ENCODE results near the gene PALLD.

PALLD gene

GRCh38 chr4:168852387-168852786 is 355.5 kb downstream of the PALLD start:
- Mint-ChIP-seq H3K27ac (no peak overlapping the region), H3K27me3 (ENCODE audit: low read depth) (no peaks in the 10 kb centered on the region), H3K4me1 (ENCODE audit: low read depth) (peaks cover 33% of the 10 kb centered on the region), H3K36me3 (ENCODE audit: low read depth) (peaks cover 8% of the 10 kb centered on the region), H3K9me3 (no peaks in the 10 kb centered on the region), H3K4me3 (no peak overlapping the region)

DNA sequence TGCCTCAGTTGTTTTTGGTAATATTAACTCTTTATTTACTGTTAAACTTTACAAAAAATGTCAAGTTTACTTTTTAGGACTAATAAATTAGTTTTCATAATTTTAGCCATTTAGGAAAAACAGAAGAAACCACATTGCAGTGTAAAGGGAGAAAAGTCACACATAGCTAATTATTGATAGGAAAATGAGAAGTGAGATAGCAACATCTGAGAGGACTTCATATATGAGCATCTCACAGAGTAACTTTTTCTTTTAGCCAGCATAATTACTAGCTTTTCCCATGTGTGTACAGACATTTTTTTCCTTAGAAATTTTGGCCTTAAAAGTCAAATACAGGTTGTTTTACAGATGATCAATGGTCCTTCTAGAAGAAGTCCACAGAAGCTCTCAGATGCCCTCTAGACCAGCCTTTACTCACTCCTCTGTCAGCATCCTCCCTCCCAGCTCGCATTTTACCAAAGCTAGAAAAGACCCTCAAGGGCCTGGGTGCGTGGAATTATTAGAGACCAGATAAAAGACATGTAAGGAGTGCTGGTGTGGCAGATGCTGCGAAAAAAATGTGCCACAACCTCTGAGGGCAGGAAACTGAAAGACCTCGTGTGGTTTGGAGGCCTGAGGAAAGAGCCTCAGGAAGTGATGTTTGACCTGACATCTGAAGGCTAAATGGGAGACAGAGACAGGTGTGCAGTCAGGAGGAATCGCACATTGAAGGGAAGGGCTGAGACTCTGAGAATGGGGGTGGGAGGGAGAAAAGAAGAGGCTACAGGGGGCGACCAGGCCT is 356.3 kb downstream of the PALLD start:
- Mint-ChIP-seq H3K4me3 (peak overlapping the region; percentile 32), H3K9me3 (no peaks in the 10 kb centered on the region), H3K36me3 (ENCODE audit: low read depth) (peaks cover 8% of the 10 kb centered on the region), H3K4me1 (ENCODE audit: low read depth) (peaks cover 32% of the 10 kb centered on the region), H3K27me3 (ENCODE audit: low read depth) (no peaks in the 10 kb centered on the region), H3K27ac (peak overlapping the region; percentile 77)

GRCh38 chr4:168853770-168854169 is 356.9 kb downstream of the PALLD start:
- H3K27ac Mint-ChIP-seq, result peak overlapping the region; percentile 77
- peak overlapping the region; percentile 32 for H3K4me3 Mint-ChIP-seq
- peaks cover 29% of the 10 kb centered on the region for H3K4me1 Mint-ChIP-seq (ENCODE audit: low read depth)
- H3K36me3 Mint-ChIP-seq (ENCODE audit: low read depth), result peaks cover 8% of the 10 kb centered on the region
- H3K9me3 Mint-ChIP-seq, result no peaks in the 10 kb centered on the region
- no peaks in the 10 kb centered on the region for H3K27me3 Mint-ChIP-seq (ENCODE audit: low read depth)

GRCh38 chr4:168854350-168854921 is 357.6 kb downstream of the PALLD start:
- Mint-ChIP-seq H3K4me3 (no peak overlapping the region), H3K27ac (no peak overlapping the region), H3K27me3 (ENCODE audit: low read depth) (no peaks in the 10 kb centered on the region), H3K36me3 (ENCODE audit: low read depth) (peaks cover 8% of the 10 kb centered on the region), H3K9me3 (no peaks in the 10 kb centered on the region), H3K4me1 (ENCODE audit: low read depth) (peaks cover 23% of the 10 kb centered on the region)

DNA sequence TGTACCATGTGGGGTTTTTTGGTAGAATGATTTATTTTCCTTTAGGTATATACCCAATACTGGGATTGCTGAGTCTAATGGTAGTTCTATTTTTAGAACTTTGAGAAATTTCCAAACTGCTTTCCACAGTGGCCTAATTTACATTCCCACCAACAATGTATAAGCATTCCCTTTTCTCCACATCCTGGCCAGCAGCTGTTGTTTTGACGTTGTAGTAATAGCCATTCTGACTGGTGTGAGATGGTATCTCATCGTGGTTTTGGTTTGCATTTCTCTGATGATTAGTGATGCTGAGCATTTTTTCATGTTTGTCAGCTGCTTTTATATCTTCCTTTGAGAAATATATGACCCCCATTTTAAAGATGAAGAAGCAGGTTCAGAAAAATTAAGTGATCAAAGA is 359.5 kb downstream of the PALLD start:
- Mint-ChIP-seq H3K27me3 (ENCODE audit: low read depth) (no peaks in the 10 kb centered on the region), H3K36me3 (ENCODE audit: low read depth) (peaks cover 10% of the 10 kb centered on the region), H3K4me3 (no peak overlapping the region), H3K9me3 (no peaks in the 10 kb centered on the region), H3K27ac (no peak overlapping the region), H3K4me1 (ENCODE audit: low read depth) (peaks cover 24% of the 10 kb centered on the region)

DNA sequence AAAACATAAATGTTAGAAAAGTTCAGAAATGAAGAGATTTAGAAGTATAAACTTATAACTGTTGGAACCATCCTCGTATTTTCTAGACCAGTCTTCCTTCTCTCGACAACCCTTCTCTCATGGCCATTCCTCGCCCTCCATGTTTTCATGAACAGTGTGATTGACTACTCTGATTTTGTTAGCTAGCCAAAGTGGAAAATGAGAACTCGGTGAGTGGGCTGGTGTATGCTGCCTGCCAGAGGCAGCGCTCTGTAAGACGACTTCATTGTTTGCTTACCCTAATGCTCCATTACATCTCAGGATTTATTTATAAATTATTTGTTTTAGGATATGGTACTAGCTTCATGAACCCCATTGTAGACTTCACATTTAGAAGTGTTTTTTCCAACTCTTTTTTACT is 360.2 kb downstream of the PALLD start:
- Mint-ChIP-seq H3K27ac (no peak overlapping the region), H3K9me3 (no peaks in the 10 kb centered on the region), H3K4me3 (no peak overlapping the region), H3K27me3 (ENCODE audit: low read depth) (no peaks in the 10 kb centered on the region), H3K36me3 (ENCODE audit: low read depth) (peaks cover 10% of the 10 kb centered on the region), H3K4me1 (ENCODE audit: low read depth) (peaks cover 24% of the 10 kb centered on the region)

DNA sequence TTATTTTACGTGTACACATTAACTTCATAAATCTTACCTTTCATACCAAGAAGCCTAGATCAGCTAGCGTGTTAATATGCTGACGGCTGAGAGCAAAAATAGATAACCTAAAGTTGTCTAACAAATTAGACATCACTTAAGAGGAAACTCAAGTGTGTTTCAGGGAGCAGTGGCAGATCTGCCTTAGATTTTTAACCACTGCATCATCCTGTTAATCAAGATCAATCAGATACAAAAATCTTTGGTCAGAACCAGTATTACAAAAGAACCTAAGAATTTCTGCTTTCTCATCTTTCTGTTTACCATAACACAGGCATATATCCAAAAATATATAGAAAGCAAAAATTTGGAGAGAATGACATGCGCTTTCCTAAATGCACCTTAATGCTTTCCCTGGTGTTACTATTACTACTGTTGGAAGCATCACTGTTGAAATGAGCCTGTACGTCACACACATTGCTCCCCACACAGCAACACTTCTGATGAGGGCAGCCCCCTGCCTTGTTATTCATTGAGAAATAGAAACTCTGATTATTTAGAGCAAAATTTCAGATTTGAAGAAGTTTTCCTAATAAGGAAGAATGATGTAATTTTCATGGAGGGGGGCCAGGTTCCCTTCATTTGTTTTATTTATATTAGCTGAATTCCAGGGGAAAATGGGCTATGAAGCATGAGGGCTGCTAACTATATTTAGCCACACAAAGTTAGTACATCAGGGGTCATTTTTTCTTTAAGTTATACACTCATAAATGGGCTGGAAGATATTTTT is 360.9 kb downstream of the PALLD start:
- no peaks in the 10 kb centered on the region for H3K9me3 Mint-ChIP-seq
- no peaks in the 10 kb centered on the region for H3K27me3 Mint-ChIP-seq (ENCODE audit: low read depth)

GRCh38 chr4:168859100-168859499 is 362.2 kb downstream of the PALLD start:
- peaks cover 15% of the 10 kb centered on the region for H3K4me1 Mint-ChIP-seq (ENCODE audit: low read depth)

More for the DNA sequence above, 360.9 kb downstream of the PALLD start:
- H3K4me1 Mint-ChIP-seq (ENCODE audit: low read depth), result peaks cover 23% of the 10 kb centered on the region
- H3K27ac Mint-ChIP-seq, result no peak overlapping the region
- H3K36me3 Mint-ChIP-seq (ENCODE audit: low read depth), result peaks cover 10% of the 10 kb centered on the region
- no peak overlapping the region for H3K4me3 Mint-ChIP-seq

DNA sequence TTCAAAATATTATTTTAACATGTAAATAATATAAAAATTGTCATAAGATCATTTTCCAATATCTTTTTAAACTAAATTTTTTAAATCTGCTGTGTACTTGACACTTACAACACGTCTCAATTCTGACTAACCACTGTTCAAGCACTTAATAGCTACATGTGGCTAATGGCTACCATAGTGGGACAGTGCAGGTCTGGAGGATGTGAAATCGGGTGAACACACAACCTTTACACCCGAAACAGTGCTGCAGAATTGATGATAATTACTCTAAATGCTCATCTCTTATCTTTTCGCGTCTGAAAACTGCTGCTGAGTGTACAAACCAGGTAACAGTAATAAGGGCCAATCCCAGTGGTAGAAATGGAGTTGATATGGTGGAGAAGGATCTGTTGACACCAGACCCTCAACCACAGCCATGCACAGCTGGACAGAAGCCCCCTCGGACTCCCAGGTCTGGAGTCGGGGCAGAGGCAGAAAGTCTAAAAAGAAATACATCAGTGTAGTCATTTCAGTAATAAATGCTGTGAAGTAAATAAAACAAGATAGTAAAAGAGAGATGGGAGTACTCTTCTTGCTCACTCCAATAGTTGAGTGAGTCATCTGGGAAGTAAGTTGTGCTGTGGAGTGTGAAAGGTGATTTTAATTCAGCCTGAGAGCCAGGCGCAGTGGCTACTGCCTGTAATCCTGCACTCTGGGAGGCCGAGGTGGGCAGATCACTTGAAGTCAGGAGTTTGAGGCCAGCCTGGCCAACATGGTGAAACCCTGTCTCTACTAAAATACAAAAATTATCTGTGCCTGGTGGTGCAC is 363.2 kb downstream of the PALLD start:
- H3K9me3 Mint-ChIP-seq, result no peaks in the 10 kb centered on the region
- H3K4me3 Mint-ChIP-seq, result peak overlapping the region; percentile 45
- peaks cover 5% of the 10 kb centered on the region for H3K36me3 Mint-ChIP-seq (ENCODE audit: low read depth)
- no peaks in the 10 kb centered on the region for H3K27me3 Mint-ChIP-seq (ENCODE audit: low read depth)
- peaks cover 13% of the 10 kb centered on the region for H3K4me1 Mint-ChIP-seq (ENCODE audit: low read depth)
- H3K27ac Mint-ChIP-seq, result peak overlapping the region; percentile 53

More at GRCh38 chr4:168859100-168859499, 362.2 kb downstream of the PALLD start:
- Mint-ChIP-seq H3K9me3 (no peaks in the 10 kb centered on the region), H3K4me3 (no peak overlapping the region), H3K27ac (no peak overlapping the region), H3K27me3 (ENCODE audit: low read depth) (no peaks in the 10 kb centered on the region), H3K36me3 (ENCODE audit: low read depth) (peaks cover 5% of the 10 kb centered on the region)

- Mint-ChIP-seq H3K9me3 (no peaks in the 10 kb centered on the region), H3K27me3 (ENCODE audit: low read depth) (no peaks in the 10 kb centered on the region)
Measured at GRCh38 chr4:168860827-168861226, 364.0 kb downstream of the PALLD start.

DNA sequence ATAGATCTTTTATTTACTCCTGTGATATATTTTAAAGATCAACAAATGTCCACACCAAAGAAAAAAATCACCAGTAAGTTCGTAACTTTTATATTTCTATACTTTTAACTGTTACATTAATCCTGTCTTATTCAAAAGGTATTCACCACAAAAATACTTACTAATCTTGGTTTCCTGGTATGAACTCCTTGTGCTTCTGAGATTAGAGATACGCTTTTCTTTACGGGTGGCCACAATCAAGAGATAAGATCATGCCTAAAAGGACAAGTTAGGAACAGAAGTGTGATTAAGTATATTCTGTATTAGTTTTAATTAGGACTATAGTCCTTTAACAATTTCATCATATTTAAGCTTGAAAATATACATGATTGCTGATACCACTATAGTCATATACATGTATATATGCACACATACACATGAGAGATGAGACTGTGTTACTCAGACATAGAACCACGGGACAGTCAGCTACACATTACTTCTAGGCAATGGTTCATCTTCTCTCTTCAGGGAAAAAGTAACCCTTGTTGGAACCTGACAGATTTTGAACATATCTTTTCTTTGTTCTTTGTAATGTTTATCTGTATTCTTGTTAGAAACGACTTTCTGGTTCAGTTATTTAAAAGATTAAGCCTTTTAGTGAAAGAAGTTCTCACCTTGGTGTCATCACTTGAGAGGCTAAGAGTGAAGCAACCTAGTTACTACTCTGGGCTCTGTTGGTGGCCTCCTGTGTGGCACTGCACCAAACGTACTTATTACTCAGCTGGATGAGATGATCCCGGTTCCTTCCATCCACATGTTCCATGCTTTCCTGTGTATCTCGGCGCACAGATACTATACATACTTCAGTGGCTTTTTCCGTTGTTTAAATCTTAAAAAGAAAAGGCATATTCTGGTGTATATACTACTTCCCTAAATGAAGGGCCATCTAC is 367.1 kb downstream of the PALLD start:
- no peak overlapping the region for H3K4me3 Mint-ChIP-seq
- H3K4me1 Mint-ChIP-seq (ENCODE audit: low read depth), result peaks cover 19% of the 10 kb centered on the region
- H3K9me3 Mint-ChIP-seq, result no peaks in the 10 kb centered on the region
- peak overlapping the region; percentile 8 for H3K27ac Mint-ChIP-seq
- no peaks in the 10 kb centered on the region for H3K27me3 Mint-ChIP-seq (ENCODE audit: low read depth)
- peaks cover 2% of the 10 kb centered on the region for H3K36me3 Mint-ChIP-seq (ENCODE audit: low read depth)

More at GRCh38 chr4:168860827-168861226, 364.0 kb downstream of the PALLD start:
- no peak overlapping the region for H3K27ac Mint-ChIP-seq
- H3K4me1 Mint-ChIP-seq (ENCODE audit: low read depth), result peaks cover 11% of the 10 kb centered on the region
- H3K4me3 Mint-ChIP-seq, result no peak overlapping the region
- H3K36me3 Mint-ChIP-seq (ENCODE audit: low read depth), result peaks cover 5% of the 10 kb centered on the region

GRCh38 chr4:168864821-168865541 is 368.1 kb downstream of the PALLD start:
- Mint-ChIP-seq H3K27me3 (ENCODE audit: low read depth) (no peaks in the 10 kb centered on the region), H3K4me1 (ENCODE audit: low read depth) (peaks cover 25% of the 10 kb centered on the region), H3K27ac (no peak overlapping the region), H3K9me3 (no peaks in the 10 kb centered on the region), H3K4me3 (no peak overlapping the region), H3K36me3 (ENCODE audit: low read depth) (peaks cover 4% of the 10 kb centered on the region)

GRCh38 chr4:168865854-168866253 is 369.0 kb downstream of the PALLD start:
- H3K36me3 Mint-ChIP-seq (ENCODE audit: low read depth), result peaks cover 4% of the 10 kb centered on the region
- no peak overlapping the region for H3K27ac Mint-ChIP-seq
- H3K27me3 Mint-ChIP-seq (ENCODE audit: low read depth), result no peaks in the 10 kb centered on the region
- H3K4me3 Mint-ChIP-seq, result no peak overlapping the region
- H3K9me3 Mint-ChIP-seq, result no peaks in the 10 kb centered on the region
- peaks cover 20% of the 10 kb centered on the region for H3K4me1 Mint-ChIP-seq (ENCODE audit: low read depth)
